Lung (tissue), 12 donors: ENCODE results near the gene TNFRSF12A. TPM values are rescaled to one million over a fixed set of nuclear protein-coding genes. Genes with fewer than 3 reads are reported as not detected.

Experiments
- ATAC-seq: fragments of 200-7000 bp; cut with Tn5 transposase; one replicate; pipeline ENCODE4 v1.9.1; 2020; ENCODE audit warnings: moderate number of reproducible peaks; ENCODE audit not compliant: insufficient read depth, low FRiP score
- DNase-seq, 3 donors: peaks; one replicate each; pipeline ENCODE4 v3.0.0-alpha.2; 2013 to 2017
- H3K27ac ChIP-seq, 2 donors: one replicate each; pipeline ENCODE4 v1.5.1; 2013; ENCODE audit warnings: mild to moderate bottlenecking in 2 of 2, moderate library complexity in 2 of 2, control low read depth in 1 of 2, inconsistent platforms in 1 of 2, low read depth in 1 of 2, low read length in 1 of 2
- H3K27me3 ChIP-seq, 3 donors: one replicate each; pipeline ENCODE4 v1.5.1; 2013; ENCODE audit warnings: low read length in 2 of 3; ENCODE audit not compliant: control insufficient read depth in 3 of 3, insufficient read depth in 3 of 3
- H3K36me3 ChIP-seq, 4 donors: one replicate each; pipeline ENCODE4 v1.5.1; 2013; ENCODE audit warnings: low read length in 4 of 4, mild to moderate bottlenecking in 1 of 4, moderate library complexity in 1 of 4; ENCODE audit not compliant: control insufficient read depth in 4 of 4, insufficient read depth in 4 of 4
- H3K4me1 ChIP-seq, 5 donors: one replicate each; pipeline ENCODE4 v1.5.1; 2013; ENCODE audit warnings: low read length in 5 of 5, mild to moderate bottlenecking in 2 of 5, moderate library complexity in 1 of 5; ENCODE audit not compliant: control insufficient read depth in 5 of 5, insufficient read depth in 5 of 5
- H3K4me3 ChIP-seq: one replicate; pipeline ENCODE4 v1.5.1; 2013; ENCODE audit warnings: mild to moderate bottlenecking, control low read depth, moderate library complexity
- H3K9ac ChIP-seq, 2 donors: one replicate each; pipeline ENCODE4 v1.5.1; 2013; ENCODE audit warnings: low read length in 2 of 2, control low read depth in 1 of 2; ENCODE audit not compliant: insufficient read depth in 1 of 2
- H3K9me3 ChIP-seq, 4 donors: one replicate each; pipeline ENCODE4 v1.5.1; 2013; ENCODE audit warnings: low read length in 3 of 4, mild to moderate bottlenecking in 1 of 4, moderate library complexity in 1 of 4; ENCODE audit not compliant: control insufficient read depth in 4 of 4, insufficient read depth in 3 of 4
- CTCF ChIP-seq: IDR thresholded peaks from 2 replicates; pipeline ENCODE4 v1.5.1; 2012; ENCODE audit warnings: mild to moderate bottlenecking; ENCODE audit errors: control extremely low read depth, extremely low read depth
- WGBS, 2 donors: extraction: QIAGEN DNeasy Blood & Tissue Kit; methylation state at CpG; one replicate each; pipeline ENCODE4 v1.1.7; 2013; 5-methylcytosine and 5-hydroxymethylcytosine counted together
- polyA plus RNA-seq, 2 donors: library from polyadenylated mRNA; stranded (reverse); fragments of 200-250 nt; gene quantifications; one replicate each; pipeline ENCODE4 v1.2.1, GENCODE V29; 2013
- total RNA-seq, 2 donors: library from RNA; depleted of rRNA in 1 of 2; stranded (reverse); fragments of >200 nt in 1 of 2; gene quantifications; one replicate each; pipeline ENCODE4 v1.2.1, GENCODE V29; 2014 to 2021
- donor health status: control.
- donor health status: control.
- donor health status: Bipolar disorder and iron deficiency.
- donor health status: healthy.
- donor health status: DM: yes; HTN: yes; CAD: no.

The TNFRSF12A gene
- total and polyA plus RNA-seq, 4 donors = 19.1 to 192 (median 119) TPM

DNA sequence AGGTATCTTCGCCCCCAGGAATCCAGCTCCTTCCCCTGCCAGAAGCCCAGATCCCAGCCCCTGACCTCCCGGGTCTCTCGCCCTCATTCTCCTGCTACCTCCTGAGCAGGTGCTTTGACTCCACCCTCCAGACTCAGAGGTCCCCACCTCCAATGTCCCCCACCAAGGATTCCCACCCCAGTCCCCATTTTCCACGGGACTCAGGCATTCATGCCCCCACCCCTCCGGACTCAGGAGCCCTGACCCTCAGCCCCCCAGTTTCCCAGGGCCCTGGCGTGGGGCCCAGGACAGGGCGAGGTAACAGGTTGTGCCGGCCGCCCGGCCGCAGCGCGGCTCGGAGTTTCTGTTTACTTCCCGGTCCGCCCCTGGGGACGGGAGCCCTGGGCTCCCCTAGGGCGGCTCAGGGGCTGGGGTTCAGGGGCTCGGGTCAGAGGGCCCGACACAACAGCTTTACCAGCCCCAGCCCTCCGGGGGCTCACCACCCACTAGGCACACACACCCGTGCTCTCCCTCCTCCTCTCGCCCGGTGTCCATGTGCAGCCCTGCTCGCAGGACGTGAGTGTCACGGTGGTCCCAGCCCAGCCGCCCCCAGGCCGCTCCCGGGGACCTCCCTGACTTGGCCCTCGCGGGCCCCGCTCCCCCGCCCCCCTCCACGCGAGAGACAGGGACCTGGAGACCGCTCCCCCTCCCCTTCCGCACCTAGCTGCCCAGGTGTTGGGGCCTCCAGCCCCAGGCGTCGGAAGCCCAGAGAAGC, 16.0 kb downstream of the TNFRSF12A start:
- 4% methylated on average over 28 to 40 of the region's 40 CpGs for WGBS, 2 donors
- DNase-seq (no peak), ATAC-seq (no peak)
- peak overlapping the region in 1 of 2 donors; percentile 53 for H3K27ac ChIP-seq
- H3K36me3 ChIP-seq = no peaks in the 10 kb centered on the region
- H3K9ac ChIP-seq = no peak overlapping the region
- H3K9me3 ChIP-seq = no peaks in the 10 kb centered on the region
- peaks cover 0 to 4% (median 0%) of the 10 kb centered on the region in 5 donors for H3K4me1 ChIP-seq
- no peak for TF ChIP-seq CTCF
- H3K4me3 ChIP-seq = peak overlapping the region; percentile 12
- peaks cover 0 to 52% (median 44%) of the 10 kb centered on the region in 3 donors for H3K27me3 ChIP-seq

DNA sequence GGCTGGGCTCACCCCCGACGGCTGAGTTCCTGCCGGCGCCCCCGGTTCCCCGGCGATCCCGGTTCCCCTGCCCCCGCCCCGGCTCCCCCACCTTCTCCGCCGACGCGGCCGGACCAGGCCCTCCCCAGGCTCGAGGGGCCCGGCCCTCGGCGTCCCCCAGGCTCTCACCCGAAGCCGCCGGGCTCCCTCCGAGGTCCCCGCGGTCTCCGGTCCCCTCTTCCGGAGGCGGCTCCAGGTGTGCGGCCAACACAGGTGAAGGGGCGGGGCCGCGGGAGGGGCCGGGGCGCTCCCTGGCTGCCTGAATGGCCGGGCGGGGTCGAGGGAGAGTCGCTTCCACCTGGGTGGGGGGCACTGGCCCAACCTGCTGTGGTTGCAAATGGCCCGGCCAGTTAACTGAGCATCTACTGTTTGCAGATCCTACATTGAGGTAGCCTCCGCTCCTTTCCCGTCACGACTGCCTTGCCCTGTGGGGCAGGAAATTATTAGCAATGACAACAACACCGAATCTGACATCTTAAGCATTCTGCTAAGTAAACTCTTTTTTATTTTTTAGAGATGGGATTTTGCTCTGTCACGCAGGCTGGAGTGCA, 16.7 kb downstream of the TNFRSF12A start, which contains the start of gene BICDL2:
Gene BICDL2 (minus strand): TSS at position 219 of the 590 bp plus-strand sequence. CDS start 1,448 bp downstream, outside the sequence.
- no peak for TF ChIP-seq CTCF
- Histone ChIP-seq H3K9me3 (no peaks in the 10 kb centered on the region), H3K9ac (no peak within 1 kb of the TSS), H3K4me1 (peaks cover 0 to 4% (median 0%) of the 10 kb centered on the region in 5 donors), H3K27me3 (peaks cover 0 to 52% (median 38%) of the 10 kb centered on the region in 3 donors), H3K36me3 (no peaks in the 10 kb centered on the region), H3K27ac (peak within 1 kb of the TSS in 1 of 2 donors; percentile 53), H3K4me3 (peak within 1 kb of the TSS; percentile 12)
- no peak for DNase-seq
- ATAC-seq = peak; percentile 32
- WGBS, 2 donors = 6 to 8% methylated on average over 24 to 44 of the region's 44 CpGs

DNA sequence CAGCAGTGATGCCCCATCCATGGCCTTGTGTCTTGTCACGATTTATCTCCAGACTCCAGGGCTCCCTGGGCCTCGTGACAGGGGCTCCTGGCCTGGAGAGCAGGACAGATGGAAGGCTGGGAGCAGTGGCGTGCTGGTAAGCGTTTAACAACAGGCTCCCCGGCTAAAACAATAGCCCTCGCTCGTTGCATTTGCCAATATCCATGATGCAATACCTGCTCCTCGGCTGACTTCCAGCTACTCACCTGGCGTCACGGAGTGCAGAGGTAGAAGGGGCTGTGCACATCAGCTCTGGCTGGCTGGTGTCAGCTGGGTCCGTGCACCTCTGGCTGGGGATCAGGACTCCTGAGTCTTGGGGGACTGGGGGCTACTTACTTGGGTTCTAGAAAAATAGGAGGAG, 18.1 kb downstream of the TNFRSF12A start:
- Histone ChIP-seq H3K9ac (no peak overlapping the region), H3K27me3 (peaks cover 0 to 49% (median 44%) of the 10 kb centered on the region in 3 donors), H3K36me3 (no peaks in the 10 kb centered on the region), H3K27ac (no peak overlapping the region), H3K4me1 (peaks cover 0 to 4% (median 0%) of the 10 kb centered on the region in 5 donors), H3K4me3 (no peak overlapping the region), H3K9me3 (no peaks in the 10 kb centered on the region)
- no peak for DNase-seq
- ATAC-seq = no peak
- WGBS, 2 donors = 29 to 33% methylated on average over 11 of the region's 11 CpGs
- no peak for TF ChIP-seq CTCF
